Adrenal gland (tissue), 12 donors: ENCODE results near the gene FAT2. TPM values are rescaled to one million over a fixed set of nuclear protein-coding genes. Genes with fewer than 3 reads are reported as not detected.

Source experiments
- DNase-seq, 7 donors: peaks; one replicate each; pipeline ENCODE4 v3.0.0-alpha.2; 2019 to 2020
- H3K27ac ChIP-seq, 5 donors: fragments of 200-600 bp; sonication (generic) in 4 of 5; 1 replicate in 3 of 5; 2 replicates in 2 of 5; pipeline versions ENCODE4 v1.5.1 to v1.8.0; 2016 to 2020; ENCODE audit warnings: mild to moderate bottlenecking in 1 of 5
- H3K27me3 ChIP-seq: fragments of 200-600 bp; 2 replicates; pipeline ENCODE4 v1.8.0; 2021
- H3K36me3 ChIP-seq, 2 donors: fragments of 200-600 bp; replicated peaks in 1 of 2; 1 replicate in 1 of 2; 2 replicates in 1 of 2; pipeline versions ENCODE4 v1.5.1 to v1.8.0; 2018 to 2022
- H3K4me1 ChIP-seq, 2 donors: fragments of 200-600 bp; replicated peaks in 1 of 2; 1 replicate in 1 of 2; 2 replicates in 1 of 2; pipeline versions ENCODE4 v1.5.1 to v1.8.0; 2018 to 2021
- H3K4me3 ChIP-seq, 4 donors: fragments of 200-600 bp; sonication (generic) in 3 of 4; one replicate each; pipeline ENCODE4 v1.5.1; 2016 to 2018
- H3K9me3 ChIP-seq, 3 donors: fragments of 200-600 bp; sonication (generic) in 1 of 3; replicated peaks in 1 of 3; 1 replicate in 2 of 3; 2 replicates in 1 of 3; pipeline versions ENCODE4 v1.5.1 to v1.8.0; 2016 to 2021
- POLR2A ChIP-seq, 2 donors: fragments of 450-650 bp; IDR thresholded peaks; one replicate each; pipeline ENCODE4 v1.6.1; 2017; ENCODE audit warnings: antibody characterized with exemption in 2 of 2, mild to moderate bottlenecking in 2 of 2, moderate library complexity in 1 of 2
- WGBS, 4 donors: extraction: QIAGEN DNeasy Blood & Tissue Kit in 2 of 4; methylation state at CpG; one replicate each; pipeline versions ENCODE4 v1.1.5 to v1.1.7; 2013 to 2017; 5-methylcytosine and 5-hydroxymethylcytosine counted together
- intact Hi-C, 2 donors: fragments of 100-400 bp; cut with DNase I; formaldehyde crosslinking; loops; one replicate each; pipeline versions ENCODE4 v1.14.1 to v1.15.0; 2022 to 2023
- polyA plus RNA-seq, 3 donors: library from polyadenylated mRNA; stranded (reverse); fragments of 200-250 nt in 2 of 3; fragments of 350-450 nt in 1 of 3; fragmentation: Illumina TruSeq in 1 of 3; extraction: RNeasy Lipid Tissue Mini Kit (QIAGEN cat#74804) in 1 of 3; gene quantifications; one replicate each; pipeline ENCODE4 v1.2.3, GENCODE V29; 2013 to 2014
- total RNA-seq, 9 donors: library from RNA; depleted of rRNA in 4 of 9; stranded (reverse); fragments of >200 nt in 4 of 9; fragments of 120-200 nt in 1 of 9; fragmentation: NEBNext Ultra II Directional in 1 of 9; extraction: Animal tissue kit (Norgen Biotek cat#: 25700) in 1 of 9; gene quantifications; one replicate each; pipeline versions ENCODE4 v1.1.0 to v1.2.4, GENCODE V29; 2013 to 2023
- TF ChIP-seq, protein P1 (sequence below), 6 experiments: fragments of 450-650 bp in 4 of 6; fragments of 200-600 bp in 2 of 6; sonication (generic) in 1 of 6; IDR thresholded peaks; 1 replicate in 5 of 6; 2 replicates in 1 of 6; pipeline versions ENCODE4 v1.5.1 to v1.8.0; 2016 to 2021; ENCODE audit warnings: antibody characterized with exemption in 6 of 6, mild to moderate bottlenecking in 2 of 6, moderate library complexity in 1 of 6
- donor health status: healthy with polysubstance abuse.
- donor health status: Bipolar disorder and iron deficiency.
- donor health status: DM: yes; HTN: yes; CAD: no.
- donor health status: DM: no; HTN: no; CAD: no.
- donor health status: DM: no; HTN: no; CAD: no.
- donor health status: DM: yes; HTN: yes; CAD: no.

The FAT2 gene
- total and polyA plus RNA-seq, 12 donors: under 0.01 to 0.08 (median 0.03) TPM; not detected in 7

DNA sequence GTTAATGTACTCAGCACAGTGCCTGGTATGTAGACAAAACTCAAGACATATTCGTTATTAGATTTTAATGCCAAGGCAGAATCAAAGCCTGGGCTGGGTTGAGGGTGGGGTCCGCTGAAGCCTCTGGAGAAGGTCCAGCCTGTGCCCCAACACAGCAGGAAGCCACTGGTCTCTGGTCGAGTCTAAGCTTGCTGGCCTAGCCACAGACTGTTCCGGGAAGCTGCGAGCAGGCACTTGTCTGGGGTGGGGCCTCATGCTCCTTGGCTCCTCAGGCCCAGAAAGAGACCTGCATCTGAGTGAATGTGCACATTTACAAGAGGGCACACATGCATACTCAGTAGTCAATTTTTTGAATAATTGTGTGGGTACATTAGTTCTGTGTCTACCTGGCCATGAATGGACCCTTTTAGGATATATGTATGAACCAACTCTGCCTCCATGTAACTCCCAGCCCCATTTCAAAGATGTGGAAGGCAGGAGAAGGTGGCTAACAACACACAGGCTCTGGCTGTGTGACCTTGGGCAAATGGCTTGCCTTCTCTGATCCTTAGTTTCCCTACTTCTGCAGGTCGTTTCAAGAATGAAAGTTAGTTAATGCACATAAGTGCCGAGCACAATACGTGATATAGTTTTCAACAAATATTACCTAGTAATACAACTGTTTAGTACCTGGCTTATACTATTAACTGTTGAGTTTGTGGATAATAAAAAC, 18.3 kb downstream of the FAT2 start:
- no peak for DNase-seq
- no peaks in the 10 kb centered on the region for H3K4me1 ChIP-seq
- 79 to 89% (median 84%) methylated on average over 8 of the region's 8 CpGs for WGBS, 4 donors
- H3K36me3 ChIP-seq: no peaks in the 10 kb centered on the region
- TF ChIP-seq, protein P1, sequence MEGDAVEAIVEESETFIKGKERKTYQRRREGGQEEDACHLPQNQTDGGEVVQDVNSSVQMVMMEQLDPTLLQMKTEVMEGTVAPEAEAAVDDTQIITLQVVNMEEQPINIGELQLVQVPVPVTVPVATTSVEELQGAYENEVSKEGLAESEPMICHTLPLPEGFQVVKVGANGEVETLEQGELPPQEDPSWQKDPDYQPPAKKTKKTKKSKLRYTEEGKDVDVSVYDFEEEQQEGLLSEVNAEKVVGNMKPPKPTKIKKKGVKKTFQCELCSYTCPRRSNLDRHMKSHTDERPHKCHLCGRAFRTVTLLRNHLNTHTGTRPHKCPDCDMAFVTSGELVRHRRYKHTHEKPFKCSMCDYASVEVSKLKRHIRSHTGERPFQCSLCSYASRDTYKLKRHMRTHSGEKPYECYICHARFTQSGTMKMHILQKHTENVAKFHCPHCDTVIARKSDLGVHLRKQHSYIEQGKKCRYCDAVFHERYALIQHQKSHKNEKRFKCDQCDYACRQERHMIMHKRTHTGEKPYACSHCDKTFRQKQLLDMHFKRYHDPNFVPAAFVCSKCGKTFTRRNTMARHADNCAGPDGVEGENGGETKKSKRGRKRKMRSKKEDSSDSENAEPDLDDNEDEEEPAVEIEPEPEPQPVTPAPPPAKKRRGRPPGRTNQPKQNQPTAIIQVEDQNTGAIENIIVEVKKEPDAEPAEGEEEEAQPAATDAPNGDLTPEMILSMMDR (IDR thresholded peaks at IDR 0.05): no peak
- no peak for TF ChIP-seq POLR2A (IDR thresholded peaks at IDR 0.05)
- peaks cover 4% of the 10 kb centered on the region for H3K27me3 ChIP-seq
- no peak overlapping the region for H3K27ac ChIP-seq
- no peaks in the 10 kb centered on the region for H3K9me3 ChIP-seq
- intact Hi-C loops: no loop called here
- H3K4me3 ChIP-seq: no peak overlapping the region

DNA sequence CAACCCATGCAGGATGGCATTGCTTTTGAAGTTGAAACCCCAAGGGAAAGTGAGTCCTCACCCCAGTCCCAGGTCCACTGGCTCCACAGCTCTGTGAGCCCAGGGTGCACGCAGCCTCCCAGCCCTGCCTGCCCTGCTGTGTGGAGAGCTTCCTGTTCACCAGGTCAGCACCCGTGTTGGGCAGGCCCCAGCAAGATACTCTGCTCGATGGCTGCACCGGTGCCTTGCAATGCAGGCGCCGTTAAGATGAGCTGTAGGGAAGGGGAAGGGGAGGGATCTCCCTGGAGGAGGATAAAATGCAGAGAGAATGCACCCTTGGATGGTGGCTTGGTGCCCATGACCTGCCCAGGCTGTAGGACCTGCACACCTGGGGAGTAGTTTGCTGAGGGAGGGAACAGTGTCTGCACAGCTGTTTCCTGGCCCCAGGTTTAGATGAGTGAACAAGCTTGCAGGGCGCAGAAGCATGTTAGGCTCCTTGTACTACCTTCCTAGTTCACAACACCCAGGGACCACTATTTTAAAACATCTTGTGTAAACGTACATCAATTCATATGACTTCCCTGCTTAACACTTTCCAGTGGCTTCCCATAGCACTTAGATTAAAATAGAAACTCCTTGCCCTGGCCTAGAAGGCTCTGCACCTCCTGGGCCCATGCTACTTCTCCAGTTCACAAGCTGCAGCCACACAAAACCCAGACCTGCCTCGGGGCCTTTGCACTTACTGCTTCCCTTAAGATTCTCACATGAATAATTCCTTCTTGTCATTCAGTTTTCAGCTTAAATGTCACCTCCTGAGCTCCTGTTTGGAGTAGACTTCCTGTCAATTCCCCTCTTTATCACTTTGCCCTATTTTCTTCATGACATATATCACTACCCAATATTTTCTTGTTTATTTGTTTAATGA, 19.6 kb downstream of the FAT2 start:
- intact Hi-C loops: no loop called here
- no peaks in the 10 kb centered on the region for H3K4me1 ChIP-seq
- 67 to 83% (median 70%) methylated on average over 8 to 9 of the region's 9 CpGs for WGBS, 4 donors
- no peak overlapping the region for H3K27ac ChIP-seq
- H3K36me3 ChIP-seq: no peaks in the 10 kb centered on the region
- peaks cover 4% of the 10 kb centered on the region for H3K27me3 ChIP-seq
- TF ChIP-seq, protein P1 (IDR thresholded peaks at IDR 0.05): no peak
- no peak for TF ChIP-seq POLR2A (IDR thresholded peaks at IDR 0.05)
- DNase-seq: no peak
- H3K4me3 ChIP-seq: no peak overlapping the region
- no peaks in the 10 kb centered on the region for H3K9me3 ChIP-seq

DNA sequence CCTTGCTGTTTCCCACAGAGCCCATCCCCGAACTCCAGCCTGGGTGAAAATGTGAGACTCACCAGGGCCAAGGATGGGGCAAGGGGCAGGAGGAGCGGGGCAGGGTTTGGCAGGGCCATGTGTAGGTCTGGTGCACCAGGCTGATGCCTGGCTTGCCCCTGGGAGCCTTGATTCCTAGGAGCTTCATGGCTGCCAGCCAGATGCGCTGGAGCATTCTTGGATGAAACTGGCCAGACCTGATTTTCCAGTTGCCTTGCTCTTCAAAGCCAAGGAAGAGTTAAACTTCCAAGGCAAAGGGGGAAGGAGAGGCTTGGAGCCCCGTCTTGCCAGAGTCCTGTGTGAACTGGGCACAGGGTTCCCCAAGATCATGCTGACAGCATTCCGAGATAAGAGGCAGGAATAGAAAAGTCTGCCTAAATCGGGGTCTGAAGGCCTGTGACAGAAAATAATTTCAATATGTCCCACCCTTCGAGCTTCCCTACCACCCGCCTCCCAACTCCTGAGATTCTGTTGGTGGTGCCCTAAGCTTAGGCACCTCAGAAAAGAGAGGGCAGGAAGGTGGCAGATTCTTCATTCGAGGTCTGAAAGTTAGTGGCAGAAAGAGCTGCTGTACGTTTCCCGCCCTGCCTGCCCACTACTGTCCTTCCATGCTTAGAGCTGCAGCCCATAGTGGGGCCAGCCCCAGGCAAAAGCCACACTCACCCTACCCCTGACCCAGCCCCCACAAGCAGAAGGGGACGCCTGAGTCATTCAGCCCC, 20.4 kb downstream of the FAT2 start:
- DNase-seq: no peak
- no peaks in the 10 kb centered on the region for H3K4me1 ChIP-seq

More for the DNA sequence above, 20.4 kb downstream of the FAT2 start:
- TF ChIP-seq, protein P1 (IDR thresholded peaks at IDR 0.05): no peak
- no peak for TF ChIP-seq POLR2A (IDR thresholded peaks at IDR 0.05)
- no peaks in the 10 kb centered on the region for H3K9me3 ChIP-seq
- H3K27me3 ChIP-seq: peaks cover 4% of the 10 kb centered on the region
- H3K36me3 ChIP-seq: no peaks in the 10 kb centered on the region
- H3K27ac ChIP-seq: no peak overlapping the region
- H3K4me3 ChIP-seq: no peak overlapping the region
- intact Hi-C loops: no loop called here
- WGBS, 4 donors: 58 to 85% (median 73%) methylated on average over 8 to 12 of the region's 12 CpGs
